HG02852 (cell line): ENCODE data around the gene COL27A1.

ENCODE experiments used
- ATAC-seq: cut with Tn5 transposase; IDR thresholded peaks from one replicate; pipeline ENCODE4 v1.9.1; 2021; ENCODE audit warnings: mild to moderate bottlenecking, moderate library complexity; ENCODE audit not compliant: unreplicated experiment

The COL27A1 gene

GRCh38 chr9:114261987-114262386, 106.7 kb downstream of the COL27A1 start:
- ATAC-seq: no peak

- no peak for ATAC-seq
Measured at GRCh38 chr9:114263853-114264510, 108.6 kb downstream of the COL27A1 start.

- no peak for ATAC-seq
Measured at GRCh38 chr9:114264806-114265550, 109.6 kb downstream of the COL27A1 start.

- no peak for ATAC-seq
Measured at GRCh38 chr9:114266969-114267368, 111.6 kb downstream of the COL27A1 start.

GRCh38 chr9:114269023-114269422, 113.7 kb downstream of the COL27A1 start:
- ATAC-seq: no peak

- ATAC-seq: no peak
Measured at GRCh38 chr9:114270120-114270975, 115.0 kb downstream of the COL27A1 start.

GRCh38 chr9:114271556-114272510, 116.5 kb downstream of the COL27A1 start:
- no peak for ATAC-seq

GRCh38 chr9:114272739-114273431, 117.5 kb downstream of the COL27A1 start:
- ATAC-seq: no peak

GRCh38 chr9:114273461-114273881, 118.1 kb downstream of the COL27A1 start:
- no peak for ATAC-seq

- ATAC-seq: no peak
Measured at GRCh38 chr9:114274217-114274616, 118.9 kb downstream of the COL27A1 start.

GRCh38 chr9:114275246-114276004, 120.1 kb downstream of the COL27A1 start:
- no peak for ATAC-seq

- no peak for ATAC-seq
Measured at GRCh38 chr9:114276908-114277821, 121.8 kb downstream of the COL27A1 start.

GRCh38 chr9:114278356-114278755, 123.0 kb downstream of the COL27A1 start:
- no peak for ATAC-seq

GRCh38 chr9:114278881-114279570, 123.7 kb downstream of the COL27A1 start:
- no peak for ATAC-seq

GRCh38 chr9:114279693-114280092, 124.4 kb downstream of the COL27A1 start:
- ATAC-seq: no peak

- no peak for ATAC-seq
Measured at GRCh38 chr9:114280636-114281472, 125.5 kb downstream of the COL27A1 start.
